Gastroesophageal sphincter (tissue), 3 donors: ENCODE results near the gene ROR2.

ENCODE experiments used
- POLR2A ChIP-seq, 2 donors: fragments of 450-650 bp; IDR thresholded peaks; one replicate each; pipeline ENCODE4 v1.6.1; 2017; ENCODE audit warnings: antibody characterized with exemption in 2 of 2, mild to moderate bottlenecking in 2 of 2, moderate library complexity in 1 of 2
- POLR2AphosphoS5 ChIP-seq: sonication (generic); formaldehyde crosslinking; IDR thresholded peaks from one replicate; pipeline ENCODE4 v1.6.1; 2017; ENCODE audit warnings: antibody characterized with exemption
- TF ChIP-seq, protein P1 (sequence below), 4 experiments: fragments of 200-600 bp in 2 of 4; fragments of 450-650 bp in 2 of 4; sonication (generic) in 1 of 4; IDR thresholded peaks; one replicate each; pipeline ENCODE4 v1.5.1; 2017 to 2019; ENCODE audit warnings: antibody characterized with exemption in 4 of 4, mild to moderate bottlenecking in 2 of 4, moderate library complexity in 2 of 4

DNA sequence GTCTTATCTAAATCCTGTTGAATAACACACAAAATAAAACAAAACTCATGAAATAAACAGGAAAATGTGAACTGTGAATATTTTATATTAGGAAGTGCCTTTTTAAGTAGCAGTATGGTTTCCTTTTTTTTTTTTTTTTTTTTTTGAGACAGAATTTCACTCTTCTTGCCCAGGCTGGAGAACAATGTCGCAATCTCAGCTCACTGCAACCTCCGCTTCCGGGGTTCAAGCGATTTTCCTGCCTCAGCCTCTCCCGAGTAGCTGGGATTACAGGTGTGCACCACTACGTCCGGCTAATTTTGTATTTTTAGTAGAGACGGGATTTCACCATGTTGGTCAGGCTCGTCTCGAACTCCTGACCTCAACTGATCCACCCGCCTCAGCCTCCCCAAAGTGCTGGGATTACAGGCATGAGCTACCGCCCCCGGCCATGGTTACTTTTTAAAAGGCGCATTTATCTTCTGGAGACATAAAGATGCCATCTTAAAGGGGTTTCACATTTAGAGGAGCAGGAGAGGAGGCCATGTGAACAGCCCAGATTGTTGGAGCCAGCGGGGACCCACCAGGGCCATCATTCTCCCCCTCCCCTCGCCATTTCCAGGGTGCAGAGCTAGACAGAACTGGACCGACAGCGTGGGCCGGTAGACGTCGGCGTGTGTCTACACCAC, 64.1 kb downstream of the ROR2 start:
- TF ChIP-seq POLR2AphosphoS5 (no peak), POLR2A (IDR thresholded peaks at IDR 0.05) (no peak)
- TF ChIP-seq, protein P1, sequence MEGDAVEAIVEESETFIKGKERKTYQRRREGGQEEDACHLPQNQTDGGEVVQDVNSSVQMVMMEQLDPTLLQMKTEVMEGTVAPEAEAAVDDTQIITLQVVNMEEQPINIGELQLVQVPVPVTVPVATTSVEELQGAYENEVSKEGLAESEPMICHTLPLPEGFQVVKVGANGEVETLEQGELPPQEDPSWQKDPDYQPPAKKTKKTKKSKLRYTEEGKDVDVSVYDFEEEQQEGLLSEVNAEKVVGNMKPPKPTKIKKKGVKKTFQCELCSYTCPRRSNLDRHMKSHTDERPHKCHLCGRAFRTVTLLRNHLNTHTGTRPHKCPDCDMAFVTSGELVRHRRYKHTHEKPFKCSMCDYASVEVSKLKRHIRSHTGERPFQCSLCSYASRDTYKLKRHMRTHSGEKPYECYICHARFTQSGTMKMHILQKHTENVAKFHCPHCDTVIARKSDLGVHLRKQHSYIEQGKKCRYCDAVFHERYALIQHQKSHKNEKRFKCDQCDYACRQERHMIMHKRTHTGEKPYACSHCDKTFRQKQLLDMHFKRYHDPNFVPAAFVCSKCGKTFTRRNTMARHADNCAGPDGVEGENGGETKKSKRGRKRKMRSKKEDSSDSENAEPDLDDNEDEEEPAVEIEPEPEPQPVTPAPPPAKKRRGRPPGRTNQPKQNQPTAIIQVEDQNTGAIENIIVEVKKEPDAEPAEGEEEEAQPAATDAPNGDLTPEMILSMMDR (IDR thresholded peaks at IDR 0.05) = no peak
